RWPE2 (cell line): ENCODE results near the gene APLP2.

Experiments
- ATAC-seq: fragments of 200-7000 bp; cut with Tn5 transposase; 3 replicates; pipeline ENCODE4 v1.9.1; 2021; ENCODE audit warnings: low read depth
- DNase-seq: peaks from one replicate; pipeline ENCODE4 v3.0.0-alpha.2; 2020; ENCODE audit warnings: low spot score
- H3K27ac ChIP-seq: fragments of 450-650 bp; 2 replicates; pipeline ENCODE4 v1.5.1; 2017; ENCODE audit warnings: mild to moderate bottlenecking; ENCODE audit not compliant: poor library complexity, severe bottlenecking
- H3K27me3 ChIP-seq: fragments of 250-450 bp; sonication (Bioruptor Pico); 2 replicates; pipeline ENCODE4 v1.5.1; 2021; ENCODE audit warnings: mild to moderate bottlenecking, moderate library complexity; ENCODE audit not compliant: insufficient read depth, poor library complexity, severe bottlenecking
- H3K36me3 ChIP-seq: fragments of 250-450 bp; sonication (Bioruptor Pico); 2 replicates; pipeline ENCODE4 v1.5.1; 2020; ENCODE audit warnings: low read depth, mild to moderate bottlenecking, moderate library complexity
- H3K4me1 ChIP-seq: fragments of 250-450 bp; sonication (Bioruptor Pico); 2 replicates; pipeline ENCODE4 v1.5.1; 2021; ENCODE audit warnings: mild to moderate bottlenecking, moderate library complexity; ENCODE audit not compliant: insufficient read depth, poor library complexity, severe bottlenecking
- H3K4me3 ChIP-seq: fragments of 250-450 bp; sonication (Bioruptor Pico); 2 replicates; pipeline ENCODE4 v1.5.1; 2021; ENCODE audit warnings: mild to moderate bottlenecking, moderate library complexity; ENCODE audit not compliant: severe bottlenecking
- H3K9me3 ChIP-seq: fragments of 250-450 bp; sonication (Bioruptor Pico); 2 replicates; pipeline ENCODE4 v1.5.1; 2021; ENCODE audit warnings: mild to moderate bottlenecking, moderate library complexity; ENCODE audit not compliant: severe bottlenecking
- CTCF ChIP-seq: fragments of 450-650 bp; IDR thresholded peaks from one replicate; pipeline ENCODE4 v1.5.1; 2017; ENCODE audit warnings: mild to moderate bottlenecking, moderate library complexity; ENCODE audit not compliant: poor library complexity, severe bottlenecking

Gene APLP2

GRCh38 chr11:130051082-130051481 is 18.6 kb upstream of the APLP2 start:
- H3K27ac ChIP-seq = no peak overlapping the region
- no peak for DNase-seq

DNA sequence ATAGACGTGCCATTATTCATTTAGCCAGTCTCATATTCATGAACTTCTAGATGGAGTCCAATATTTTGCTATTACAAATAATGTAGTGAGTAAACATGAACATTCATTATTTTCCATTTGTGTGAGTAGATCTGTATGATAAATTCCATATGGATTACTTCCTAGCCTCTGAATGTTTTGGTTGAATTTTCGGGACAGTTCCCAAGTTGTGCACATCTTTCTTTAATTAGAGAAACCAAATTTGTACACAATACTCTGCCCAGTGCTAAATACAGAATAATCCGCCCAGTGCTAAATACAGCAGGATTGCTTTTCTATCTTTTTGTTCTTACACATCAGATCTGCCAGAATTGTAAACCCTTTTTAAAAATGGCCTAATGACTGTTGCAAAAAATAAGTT is 17.1 kb upstream of the APLP2 start:
- no peaks in the 10 kb centered on the region for H3K4me1 ChIP-seq
- H3K27me3 ChIP-seq = no peaks in the 10 kb centered on the region
- no peak for TF ChIP-seq CTCF
- no peak overlapping the region for H3K27ac ChIP-seq
- no peaks in the 10 kb centered on the region for H3K36me3 ChIP-seq
- no peaks in the 10 kb centered on the region for H3K9me3 ChIP-seq
- H3K4me3 ChIP-seq = no peak overlapping the region
- ATAC-seq = no peak
- no peak for DNase-seq

More at GRCh38 chr11:130051082-130051481, 18.6 kb upstream of the APLP2 start:
- TF ChIP-seq CTCF = no peak
- no peaks in the 10 kb centered on the region for H3K4me1 ChIP-seq
- no peaks in the 10 kb centered on the region for H3K36me3 ChIP-seq
- no peaks in the 10 kb centered on the region for H3K27me3 ChIP-seq
- H3K4me3 ChIP-seq = no peak overlapping the region
- no peak for ATAC-seq
- H3K9me3 ChIP-seq = no peaks in the 10 kb centered on the region

DNA sequence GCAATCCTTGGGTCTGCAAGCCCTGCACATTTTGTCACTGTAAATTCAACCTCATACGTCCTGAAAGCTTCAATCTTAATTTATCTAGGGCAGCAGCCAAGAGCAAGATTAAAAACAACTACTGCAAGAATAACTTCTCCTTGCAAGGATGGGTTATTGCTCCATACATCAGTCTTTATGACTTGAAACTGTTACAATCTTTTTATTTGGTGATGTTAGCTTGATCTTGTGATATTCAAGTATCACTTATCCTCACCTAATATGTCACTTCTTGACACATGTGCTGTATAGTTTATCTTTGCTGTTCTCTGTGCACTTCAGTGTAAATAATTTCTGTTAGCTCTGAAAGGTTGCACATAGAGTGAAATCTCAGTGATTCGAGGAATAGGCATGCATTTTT is 14.7 kb upstream of the APLP2 start:
- Histone ChIP-seq H3K27ac (no peak overlapping the region), H3K4me3 (no peak overlapping the region), H3K36me3 (no peaks in the 10 kb centered on the region), H3K9me3 (no peaks in the 10 kb centered on the region), H3K27me3 (no peaks in the 10 kb centered on the region), H3K4me1 (no peaks in the 10 kb centered on the region)
- TF ChIP-seq CTCF = no peak
- DNase-seq (no peak), ATAC-seq (no peak)

DNA sequence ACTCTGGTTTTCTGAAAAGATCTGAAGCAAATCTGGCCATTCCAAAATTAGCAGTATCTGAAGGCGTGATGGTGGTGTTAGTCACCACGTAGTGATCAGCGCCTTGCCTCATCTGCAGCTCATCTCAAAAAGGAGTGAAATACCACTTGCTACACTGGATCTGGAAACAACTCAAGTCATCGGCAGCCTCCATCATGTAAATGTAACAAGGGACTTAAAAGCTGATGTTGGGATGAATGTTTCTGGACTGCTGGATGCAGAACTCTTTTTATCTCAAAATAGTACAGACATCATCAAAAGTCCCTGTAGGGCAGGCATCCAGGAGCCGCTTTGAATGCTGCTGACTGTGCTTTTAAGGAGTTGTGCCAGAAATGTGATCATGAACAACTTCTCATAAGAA is 14.1 kb upstream of the APLP2 start:
- TF ChIP-seq CTCF = no peak
- ATAC-seq = no peak
- Histone ChIP-seq H3K36me3 (no peaks in the 10 kb centered on the region), H3K27ac (no peak overlapping the region), H3K4me1 (no peaks in the 10 kb centered on the region), H3K4me3 (no peak overlapping the region), H3K9me3 (no peaks in the 10 kb centered on the region), H3K27me3 (no peaks in the 10 kb centered on the region)
- DNase-seq = no peak

DNA sequence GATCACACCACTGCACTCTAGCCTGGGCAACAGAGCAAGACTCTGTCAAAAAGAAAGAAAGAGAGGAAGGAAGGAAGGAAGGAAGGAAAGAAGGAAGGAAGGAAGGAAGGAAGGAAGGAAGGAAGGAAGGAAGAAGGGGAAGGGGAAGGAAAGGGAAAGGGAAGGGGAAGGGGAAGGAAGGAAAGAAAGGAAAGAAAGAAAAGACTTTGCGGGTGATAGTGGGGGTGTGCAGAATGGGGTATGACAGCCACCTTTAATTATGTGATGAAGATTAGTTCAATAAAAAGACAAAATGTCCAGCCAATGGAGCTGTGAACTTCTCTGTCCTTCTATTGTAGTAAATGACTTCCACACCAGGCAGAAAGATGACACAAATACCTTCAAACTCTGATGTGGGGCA is 8.7 kb upstream of the APLP2 start:
- DNase-seq (no peak), ATAC-seq (no peak)
- TF ChIP-seq CTCF = no peak

More for the DNA sequence above, 8.7 kb upstream of the APLP2 start:
- H3K9me3 ChIP-seq = no peaks in the 10 kb centered on the region
- no peaks in the 10 kb centered on the region for H3K36me3 ChIP-seq
- no peaks in the 10 kb centered on the region for H3K27me3 ChIP-seq
- H3K4me1 ChIP-seq = no peaks in the 10 kb centered on the region
- no peak overlapping the region for H3K27ac ChIP-seq
- H3K4me3 ChIP-seq = no peak overlapping the region
